ENCODE measurements around the gene ESPN. TPM values are rescaled to one million over a fixed set of nuclear protein-coding genes. Genes with fewer than 3 reads are reported as not detected.

Gene ESPN
- total RNA-seq, 2 donors from 2014 or later = 4.1 to 10.5 TPM

DNA sequence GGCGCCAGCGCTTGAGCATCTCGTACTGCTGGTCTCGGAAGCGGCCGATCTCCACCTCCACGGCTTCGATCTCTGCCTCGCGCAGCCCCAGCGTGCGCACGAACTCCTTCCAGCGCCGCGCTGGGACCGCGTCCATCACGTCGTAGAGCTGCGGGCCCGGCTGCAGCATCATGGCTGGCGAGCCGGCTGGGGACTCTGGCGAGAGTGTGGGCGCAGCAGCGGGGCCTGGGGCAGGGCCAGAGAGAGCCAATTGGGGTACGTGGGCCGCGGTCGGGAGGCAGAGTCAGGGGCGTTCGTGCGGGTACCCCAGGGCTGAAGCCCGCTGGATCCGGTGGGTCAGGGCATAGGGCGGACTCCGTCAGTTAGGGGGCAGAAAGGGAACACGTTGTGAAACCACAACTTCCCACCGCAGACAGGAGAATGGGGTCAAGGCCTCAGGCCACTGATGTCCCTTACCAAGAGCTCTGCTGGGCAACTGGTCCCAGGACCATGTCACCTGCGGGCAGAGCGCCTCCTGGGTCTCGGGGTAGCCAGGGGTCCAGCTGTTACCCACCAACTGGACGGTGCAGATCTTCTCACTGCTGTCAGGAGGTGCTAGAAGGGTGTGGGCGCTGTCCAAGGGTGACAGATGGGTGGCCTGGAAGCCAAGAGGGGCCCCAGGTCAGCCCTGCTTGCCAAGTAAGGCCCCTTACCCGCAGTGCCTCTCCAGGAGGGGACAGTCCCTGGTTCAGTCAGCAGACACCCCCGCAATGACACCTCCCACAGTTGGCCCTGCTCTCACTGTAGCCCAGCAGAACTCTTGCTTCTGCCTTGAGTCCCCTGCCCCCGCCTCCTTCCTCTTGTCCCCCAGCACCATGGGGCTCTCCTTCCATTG, 37.2 kb downstream of the ESPN start:
- no peak overlapping the region for H3K4me3 Mint-ChIP-seq
- H3K4me1 Mint-ChIP-seq = peaks cover 2% of the 10 kb centered on the region
- TF ChIP-seq CTCF (conservative IDR thresholded peaks at IDR 0.05) = no peak
- H3K9me3 Mint-ChIP-seq = no peaks in the 10 kb centered on the region
- no peak overlapping the region for H3K4me3 ChIP-seq (ENCODE audit: low read length)
- H3K27ac ChIP-seq (ENCODE audit: low read depth, low read length) = no peak overlapping the region
- no peak for DNase-seq
- peaks cover 8% of the 10 kb centered on the region for H3K27me3 ChIP-seq (ENCODE audit: control insufficient read depth, insufficient read depth, low read length, poor library complexity, severe bottlenecking)
- peaks cover 9% of the 10 kb centered on the region for H3K36me3 ChIP-seq (ENCODE audit: control insufficient read depth, insufficient read depth, low read length)
- H3K27ac Mint-ChIP-seq = no peak overlapping the region
- no peaks in the 10 kb centered on the region for H3K4me1 ChIP-seq (ENCODE audit: control insufficient read depth, insufficient read depth, low read length)
- no peaks in the 10 kb centered on the region for H3K9me3 ChIP-seq (ENCODE audit: control insufficient read depth, low read length)
- peaks cover 19% of the 10 kb centered on the region for H3K27me3 Mint-ChIP-seq (ENCODE audit: insufficient read depth)
- H3K36me3 Mint-ChIP-seq (ENCODE audit: low read depth) = peaks cover 21% of the 10 kb centered on the region
- H3K9ac ChIP-seq (ENCODE audit: extremely low read depth, low read length, poor library complexity, severe bottlenecking) = no peak overlapping the region
- 95 to 96% methylated on average over 37 to 48 of the region's 48 CpGs for WGBS, 2 experiments (ENCODE audit: insufficient coverage in 1 of 2, insufficient read length in 1 of 2)

DNA sequence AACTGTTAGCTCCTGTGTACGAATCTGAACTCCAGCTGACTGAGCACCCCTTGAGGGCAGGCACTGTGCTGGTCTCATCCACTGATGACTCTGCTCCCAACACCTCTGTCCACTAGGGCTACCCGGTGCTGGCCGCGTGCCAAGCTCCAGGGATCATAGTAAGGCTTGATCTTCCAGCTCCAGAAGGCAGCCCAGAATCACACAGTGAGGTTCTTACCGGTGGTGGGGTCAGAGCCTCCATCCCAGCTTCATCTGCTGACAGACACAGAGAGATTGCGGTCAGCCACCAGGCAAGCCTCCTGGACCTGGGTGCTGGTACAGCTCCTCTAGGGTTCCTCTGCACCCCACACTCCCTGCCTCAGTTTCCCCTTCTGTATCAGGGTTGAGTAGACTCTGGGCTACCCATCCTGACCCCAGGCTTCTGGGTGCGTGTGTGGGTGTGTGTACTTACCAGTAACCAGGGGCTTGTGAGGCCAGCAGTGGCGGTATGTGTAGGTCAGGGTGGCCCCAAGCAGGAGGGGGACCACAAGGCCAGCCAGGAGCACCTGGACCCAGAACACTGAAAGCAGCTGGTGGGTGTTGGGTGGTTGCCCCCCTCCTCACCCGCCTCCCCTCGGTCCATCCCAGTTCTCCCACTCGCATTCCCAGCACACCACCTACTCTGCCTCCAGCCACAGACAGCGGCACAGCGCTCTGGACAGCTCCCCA, 38.0 kb downstream of the ESPN start:
- H3K4me3 ChIP-seq (ENCODE audit: low read length) = no peak overlapping the region
- H3K36me3 ChIP-seq (ENCODE audit: control insufficient read depth, insufficient read depth, low read length) = peaks cover 9% of the 10 kb centered on the region
- TF ChIP-seq CTCF (conservative IDR thresholded peaks at IDR 0.05) = no peak
- peaks cover under 1% of the 10 kb centered on the region for H3K27me3 ChIP-seq (ENCODE audit: control insufficient read depth, insufficient read depth, low read length, poor library complexity, severe bottlenecking)
- Mint-ChIP-seq H3K4me1 (peaks cover 2% of the 10 kb centered on the region), H3K27me3 (ENCODE audit: insufficient read depth) (peaks cover 14% of the 10 kb centered on the region), H3K4me3 (no peak overlapping the region), H3K27ac (no peak overlapping the region), H3K9me3 (no peaks in the 10 kb centered on the region), H3K36me3 (ENCODE audit: low read depth) (peaks cover 27% of the 10 kb centered on the region)
- no peak overlapping the region for H3K27ac ChIP-seq (ENCODE audit: low read depth, low read length)
- 95 to 100% methylated on average over 5 to 13 of the region's 13 CpGs for WGBS, 2 experiments (ENCODE audit: insufficient coverage in 1 of 2, insufficient read length in 1 of 2)
- no peak overlapping the region for H3K9ac ChIP-seq (ENCODE audit: extremely low read depth, low read length, poor library complexity, severe bottlenecking)
- DNase-seq = no peak
- H3K9me3 ChIP-seq (ENCODE audit: control insufficient read depth, low read length) = no peaks in the 10 kb centered on the region
- H3K4me1 ChIP-seq (ENCODE audit: control insufficient read depth, insufficient read depth, low read length) = no peaks in the 10 kb centered on the region

GRCh38 chr1:6463120-6463412, 38.5 kb downstream of the ESPN start:
- H3K4me1 Mint-ChIP-seq = peaks cover 2% of the 10 kb centered on the region
- no peaks in the 10 kb centered on the region for H3K4me1 ChIP-seq (ENCODE audit: control insufficient read depth, insufficient read depth, low read length)
- DNase-seq = no peak
- WGBS, 2 experiments (ENCODE audit: insufficient coverage in 1 of 2, insufficient read length in 1 of 2) = 89% methylated on average over 1 of the region's 1 CpG; no CpG with 5 or more reads in 1 of the 2 experiments
- H3K27ac ChIP-seq (ENCODE audit: low read depth, low read length) = no peak overlapping the region
- H3K9me3 Mint-ChIP-seq = no peaks in the 10 kb centered on the region
- H3K27ac Mint-ChIP-seq = no peak overlapping the region
- H3K9ac ChIP-seq (ENCODE audit: extremely low read depth, low read length, poor library complexity, severe bottlenecking) = no peak overlapping the region
- peaks cover 14% of the 10 kb centered on the region for H3K27me3 Mint-ChIP-seq (ENCODE audit: insufficient read depth)
- peaks cover 28% of the 10 kb centered on the region for H3K36me3 Mint-ChIP-seq (ENCODE audit: low read depth)
- no peak for TF ChIP-seq CTCF (conservative IDR thresholded peaks at IDR 0.05)
- no peaks in the 10 kb centered on the region for H3K9me3 ChIP-seq (ENCODE audit: control insufficient read depth, low read length)
- H3K27me3 ChIP-seq (ENCODE audit: control insufficient read depth, insufficient read depth, low read length, poor library complexity, severe bottlenecking) = no peaks in the 10 kb centered on the region
- no peak overlapping the region for H3K4me3 Mint-ChIP-seq
- H3K4me3 ChIP-seq (ENCODE audit: low read length) = no peak overlapping the region
- H3K36me3 ChIP-seq (ENCODE audit: control insufficient read depth, insufficient read depth, low read length) = peaks cover 9% of the 10 kb centered on the region
